ENCODE data around the gene RUSC2.

RUSC2 gene

DNA sequence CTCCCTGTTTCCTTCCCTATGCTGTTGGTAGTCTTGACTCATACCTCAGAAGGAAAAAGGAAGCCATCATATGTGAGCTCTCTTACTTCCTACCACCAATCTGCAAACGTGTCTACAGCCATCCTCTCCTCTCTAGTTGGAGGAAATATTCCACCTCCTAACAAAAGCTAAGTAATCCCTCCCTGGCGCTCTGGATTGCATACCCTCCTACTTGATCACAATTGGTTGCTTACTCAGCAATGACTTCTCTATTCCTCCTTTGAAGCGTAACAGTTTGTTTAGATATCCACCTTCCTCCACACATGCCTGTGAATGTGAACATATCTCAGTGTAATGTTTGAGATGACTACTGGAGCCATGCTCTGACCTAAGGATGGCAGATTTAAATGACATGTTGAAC is 18.2 kb downstream of the RUSC2 start:
- no peak overlapping the region for H3K4me3 ChIP-seq (ENCODE audit: low read length)
- TF ChIP-seq, protein P1, sequence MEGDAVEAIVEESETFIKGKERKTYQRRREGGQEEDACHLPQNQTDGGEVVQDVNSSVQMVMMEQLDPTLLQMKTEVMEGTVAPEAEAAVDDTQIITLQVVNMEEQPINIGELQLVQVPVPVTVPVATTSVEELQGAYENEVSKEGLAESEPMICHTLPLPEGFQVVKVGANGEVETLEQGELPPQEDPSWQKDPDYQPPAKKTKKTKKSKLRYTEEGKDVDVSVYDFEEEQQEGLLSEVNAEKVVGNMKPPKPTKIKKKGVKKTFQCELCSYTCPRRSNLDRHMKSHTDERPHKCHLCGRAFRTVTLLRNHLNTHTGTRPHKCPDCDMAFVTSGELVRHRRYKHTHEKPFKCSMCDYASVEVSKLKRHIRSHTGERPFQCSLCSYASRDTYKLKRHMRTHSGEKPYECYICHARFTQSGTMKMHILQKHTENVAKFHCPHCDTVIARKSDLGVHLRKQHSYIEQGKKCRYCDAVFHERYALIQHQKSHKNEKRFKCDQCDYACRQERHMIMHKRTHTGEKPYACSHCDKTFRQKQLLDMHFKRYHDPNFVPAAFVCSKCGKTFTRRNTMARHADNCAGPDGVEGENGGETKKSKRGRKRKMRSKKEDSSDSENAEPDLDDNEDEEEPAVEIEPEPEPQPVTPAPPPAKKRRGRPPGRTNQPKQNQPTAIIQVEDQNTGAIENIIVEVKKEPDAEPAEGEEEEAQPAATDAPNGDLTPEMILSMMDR (conservative IDR thresholded peaks at IDR 0.05; ENCODE audit: low read length) = no peak
- no peak for DNase-seq (ENCODE audit: low read depth)

DNA sequence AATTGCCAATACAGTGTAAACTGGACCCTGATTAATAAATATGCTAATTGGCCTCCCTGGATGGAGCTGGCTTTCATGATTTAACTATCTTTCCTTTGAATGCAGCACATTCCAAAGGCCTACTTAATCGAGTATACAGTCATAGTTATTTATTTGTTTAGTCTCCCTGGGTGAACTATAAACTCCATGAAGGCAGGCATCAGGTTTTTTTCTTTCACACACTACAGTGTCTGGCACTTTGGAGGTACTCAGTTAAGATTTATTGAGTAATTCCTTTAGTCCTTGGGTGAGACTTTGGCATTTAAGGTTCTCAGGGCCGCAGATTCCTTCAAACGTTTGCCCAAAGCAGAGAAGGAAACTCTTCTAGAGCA is 20.5 kb downstream of the RUSC2 start:
- no peak overlapping the region for H3K4me3 ChIP-seq (ENCODE audit: low read length)
- TF ChIP-seq, protein P1 (conservative IDR thresholded peaks at IDR 0.05; ENCODE audit: low read length) = no peak

DNA sequence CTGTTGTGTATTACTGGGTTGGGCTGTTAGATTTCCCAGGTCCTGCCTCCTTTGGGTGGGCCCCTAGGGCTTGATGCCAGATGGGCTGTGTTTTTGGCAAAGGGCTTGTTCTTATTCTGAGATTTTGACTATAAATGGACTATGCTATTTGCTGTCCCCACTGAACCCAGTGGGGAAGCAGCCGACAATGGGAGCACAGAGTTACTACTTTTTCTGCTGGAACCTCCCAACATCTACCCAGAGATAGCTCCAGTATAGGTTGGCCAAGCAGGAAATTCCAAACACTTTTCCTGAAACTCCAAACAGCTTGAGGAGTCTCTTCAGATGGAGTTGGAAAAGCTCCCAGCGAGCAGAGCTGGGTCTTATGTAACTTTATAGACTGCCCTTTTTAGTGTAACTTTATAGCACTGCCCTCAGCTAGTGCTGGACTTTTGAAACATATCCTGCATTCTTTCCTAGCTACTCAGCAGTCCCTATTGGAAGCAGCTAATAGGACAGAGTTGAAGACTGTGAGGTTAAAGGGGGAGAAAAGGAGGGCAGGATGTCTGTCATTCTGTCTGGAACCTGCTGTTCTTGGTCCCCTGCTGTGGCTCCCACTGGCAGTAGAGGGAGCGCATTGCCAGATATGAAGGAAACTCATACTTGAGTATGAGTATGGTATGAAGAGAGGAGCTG is 21.0 kb downstream of the RUSC2 start:
- TF ChIP-seq, protein P1 (conservative IDR thresholded peaks at IDR 0.05; ENCODE audit: low read length) = peak; percentile 51
- no peak overlapping the region for H3K4me3 ChIP-seq (ENCODE audit: low read length)
- peak; percentile 100 for DNase-seq (ENCODE audit: low read depth)

More for the DNA sequence above, 20.5 kb downstream of the RUSC2 start:
- DNase-seq (ENCODE audit: low read depth) = no peak

DNA sequence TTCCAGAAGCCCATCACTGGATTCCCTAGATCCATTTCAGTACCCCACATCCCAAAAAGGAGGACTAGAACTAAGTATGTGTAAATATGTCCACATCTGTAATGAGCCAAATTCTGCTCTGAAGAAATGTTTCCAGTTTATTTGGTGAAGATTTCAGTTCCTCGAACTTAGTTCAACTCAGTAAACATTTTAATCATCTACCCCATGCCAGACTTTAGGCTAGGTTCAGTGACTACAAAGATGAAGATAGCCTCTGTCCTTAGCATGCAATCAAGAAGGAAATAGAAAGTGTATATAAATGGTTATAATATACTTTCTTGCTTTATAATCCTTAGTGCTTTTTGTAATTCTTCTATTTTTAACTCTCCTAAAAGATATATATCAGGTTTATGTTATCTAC is 21.5 kb downstream of the RUSC2 start:
- no peak overlapping the region for H3K4me3 ChIP-seq (ENCODE audit: low read length)
- no peak for DNase-seq (ENCODE audit: low read depth)
- TF ChIP-seq, protein P1 (conservative IDR thresholded peaks at IDR 0.05; ENCODE audit: low read length) = no peak

DNA sequence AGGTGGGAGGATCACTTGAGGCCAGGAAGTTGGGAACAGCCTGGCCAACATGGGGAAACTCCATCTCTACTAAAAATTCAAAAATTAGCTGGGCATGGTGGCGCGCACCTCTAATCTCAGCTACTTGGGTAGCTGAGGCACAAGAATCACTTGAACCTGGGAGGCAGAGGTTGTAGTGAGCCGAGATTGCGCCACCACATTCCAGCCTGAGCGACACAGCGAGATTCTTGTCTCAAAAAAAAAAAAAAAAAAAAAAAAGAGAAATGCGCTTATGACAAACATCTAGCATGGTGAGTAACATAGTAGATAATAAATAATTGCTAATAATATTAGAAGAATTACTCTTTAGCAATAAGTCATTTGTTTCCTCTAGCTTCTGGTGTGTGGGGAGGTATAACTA is 25.9 kb downstream of the RUSC2 start:
- DNase-seq (ENCODE audit: low read depth) = no peak
- TF ChIP-seq, protein P1 (conservative IDR thresholded peaks at IDR 0.05; ENCODE audit: low read length) = no peak
- no peak overlapping the region for H3K4me3 ChIP-seq (ENCODE audit: low read length)

DNA sequence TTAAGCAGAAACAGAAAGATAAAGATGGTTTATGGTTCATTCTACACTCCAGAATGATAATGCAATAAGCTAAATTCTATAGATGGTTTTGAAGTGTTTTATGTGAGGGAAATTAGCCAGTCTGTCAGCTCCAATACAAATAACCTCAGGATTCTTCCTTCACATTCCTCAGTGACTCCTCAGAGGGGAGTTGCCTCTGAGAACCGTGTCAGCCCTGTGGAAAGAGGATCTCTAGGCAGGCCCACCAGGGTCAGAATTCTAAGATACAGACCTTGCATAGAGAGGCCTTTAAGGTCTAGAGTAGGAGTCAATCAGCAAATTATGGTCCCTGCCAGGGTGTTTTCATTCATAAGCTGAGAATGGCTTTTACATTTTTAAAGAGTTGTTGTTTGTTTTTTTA is 26.6 kb downstream of the RUSC2 start:
- H3K4me3 ChIP-seq (ENCODE audit: low read length) = no peak overlapping the region
- TF ChIP-seq, protein P1 (conservative IDR thresholded peaks at IDR 0.05; ENCODE audit: low read length) = no peak
- peak; percentile 89 for DNase-seq (ENCODE audit: low read depth)

DNA sequence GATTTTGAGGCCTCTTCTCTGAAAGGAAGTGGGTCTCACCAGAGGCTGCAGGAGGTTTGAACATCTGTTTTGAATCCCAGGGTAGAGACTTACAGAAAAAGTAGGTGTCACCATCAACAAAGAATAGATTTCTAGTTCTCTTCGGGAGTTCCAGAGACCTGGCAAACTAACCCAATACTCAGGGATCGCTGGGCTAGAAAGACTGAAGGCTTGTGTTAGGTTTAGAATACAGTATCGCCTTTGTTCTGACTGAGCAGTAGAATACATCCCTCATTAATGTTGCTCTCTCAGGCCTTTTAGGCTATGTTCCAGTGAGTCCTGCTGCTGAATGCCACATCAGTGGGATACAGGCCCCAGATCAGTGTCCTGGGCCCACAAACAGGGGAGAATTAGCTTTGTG is 27.2 kb downstream of the RUSC2 start:
- no peak overlapping the region for H3K4me3 ChIP-seq (ENCODE audit: low read length)
- peak; percentile 73 for DNase-seq (ENCODE audit: low read depth)
- TF ChIP-seq, protein P1 (conservative IDR thresholded peaks at IDR 0.05; ENCODE audit: low read length) = no peak

Measured in AG10803 (cell line).